Stomach (tissue), 19 donors: ENCODE measurements around the gene DBF4. TPM values are rescaled to one million over a fixed set of nuclear protein-coding genes. Genes with fewer than 3 reads are reported as not detected.
"Not testable (repeated sequence)": the region's sequence is repeated elsewhere in the genome, so short reads cannot be mapped to it uniquely, and the experiment has no call there.

Experiments used
- DNase-seq, 2 donors: peaks; one replicate each; pipeline versions ENCODE4 v3.0.0 to v3.0.0-alpha.2; 2013 to 2019
- H3K27ac ChIP-seq, 5 donors: fragments of 200-600 bp in 4 of 5; sonication (generic) in 4 of 5; one replicate each; pipeline ENCODE4 v1.5.1; 2013 to 2019; ENCODE audit warnings: mild to moderate bottlenecking in 1 of 5, moderate library complexity in 1 of 5
- H3K27me3 ChIP-seq, 3 donors: fragments of 200-600 bp; sonication (generic); one replicate each; pipeline ENCODE4 v1.5.1; 2017 to 2019; ENCODE audit warnings: mixed run types in 1 of 3
- H3K36me3 ChIP-seq, 4 donors: fragments of 200-600 bp; sonication (generic); 1 replicate in 3 of 4; 2 replicates in 1 of 4; pipeline ENCODE4 v1.5.1; 2016 to 2019
- H3K4me1 ChIP-seq, 4 donors: fragments of 200-600 bp; sonication (generic); one replicate each; pipeline ENCODE4 v1.5.1; 2016 to 2019
- H3K4me3 ChIP-seq, 4 donors: fragments of 200-600 bp; sonication (generic) in 3 of 4; one replicate each; pipeline ENCODE4 v1.5.1; 2016 to 2019; ENCODE audit warnings: mild to moderate bottlenecking in 1 of 4
- H3K9me3 ChIP-seq, 4 donors: fragments of 200-600 bp; sonication (generic); one replicate each; pipeline ENCODE4 v1.5.1; 2016 to 2019
- EP300 ChIP-seq: sonication (generic); formaldehyde crosslinking; IDR thresholded peaks from one replicate; pipeline ENCODE4 v1.6.1; 2017; ENCODE audit warnings: antibody characterized with exemption
- POLR2A ChIP-seq, 4 donors: fragments of 450-650 bp; IDR thresholded peaks; one replicate each; pipeline ENCODE4 v1.6.1; 2016; ENCODE audit warnings: antibody characterized with exemption in 4 of 4, control low read depth in 2 of 4, mild to moderate bottlenecking in 1 of 4, moderate library complexity in 1 of 4
- POLR2AphosphoS5 ChIP-seq, 3 donors: sonication (generic); formaldehyde crosslinking; IDR thresholded peaks; one replicate each; pipeline ENCODE4 v1.6.1; 2016; ENCODE audit warnings: antibody characterized with exemption in 3 of 3
- WGBS, 5 donors: extraction: QIAGEN DNeasy Blood & Tissue Kit in 3 of 5; methylation state at CpG; one replicate each; pipeline versions ENCODE4 v1.1.5 to v1.1.7; 2013 to 2018; 5-methylcytosine and 5-hydroxymethylcytosine counted together
- intact Hi-C: fragments of 100-400 bp; cut with DNase I; formaldehyde crosslinking; loops from one replicate; pipeline ENCODE4 v1.15.1; 2023; ENCODE audit warnings: low total_unique reads
- long read RNA-seq, 10 donors: transcript quantifications; one replicate each; lab custom pipeline, GENCODE V29; 2026
- polyA plus RNA-seq, 3 donors: library from polyadenylated mRNA; stranded (reverse); fragments of 200-250 nt; gene quantifications; one replicate each; pipeline ENCODE4 v1.2.3, GENCODE V29; 2013
- total RNA-seq, 5 donors: library from RNA; depleted of rRNA; stranded (reverse); fragments of >200 nt; gene quantifications; one replicate each; pipeline versions ENCODE4 v1.1.0 to v1.2.3, GENCODE V29; 2014 to 2016
- TF ChIP-seq, protein P1 (sequence below), 7 experiments: fragments of 450-650 bp in 4 of 7; fragments of 200-600 bp in 3 of 7; sonication (generic) in 3 of 7; IDR thresholded peaks; one replicate each; pipeline ENCODE4 v1.5.1; 2016 to 2019; ENCODE audit warnings: antibody characterized with exemption in 7 of 7, control low read depth in 2 of 7, mild to moderate bottlenecking in 1 of 7
- donor health status: healthy with polysubstance abuse.
- donor health status: Bipolar disorder and iron deficiency.
- donor health status: healthy.

Gene DBF4, protein sequence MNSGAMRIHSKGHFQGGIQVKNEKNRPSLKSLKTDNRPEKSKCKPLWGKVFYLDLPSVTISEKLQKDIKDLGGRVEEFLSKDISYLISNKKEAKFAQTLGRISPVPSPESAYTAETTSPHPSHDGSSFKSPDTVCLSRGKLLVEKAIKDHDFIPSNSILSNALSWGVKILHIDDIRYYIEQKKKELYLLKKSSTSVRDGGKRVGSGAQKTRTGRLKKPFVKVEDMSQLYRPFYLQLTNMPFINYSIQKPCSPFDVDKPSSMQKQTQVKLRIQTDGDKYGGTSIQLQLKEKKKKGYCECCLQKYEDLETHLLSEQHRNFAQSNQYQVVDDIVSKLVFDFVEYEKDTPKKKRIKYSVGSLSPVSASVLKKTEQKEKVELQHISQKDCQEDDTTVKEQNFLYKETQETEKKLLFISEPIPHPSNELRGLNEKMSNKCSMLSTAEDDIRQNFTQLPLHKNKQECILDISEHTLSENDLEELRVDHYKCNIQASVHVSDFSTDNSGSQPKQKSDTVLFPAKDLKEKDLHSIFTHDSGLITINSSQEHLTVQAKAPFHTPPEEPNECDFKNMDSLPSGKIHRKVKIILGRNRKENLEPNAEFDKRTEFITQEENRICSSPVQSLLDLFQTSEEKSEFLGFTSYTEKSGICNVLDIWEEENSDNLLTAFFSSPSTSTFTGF
- total RNA-seq (10 to 100 TPM in 4 of 5 donors, 1 to 10 TPM in 1; 2.0 to 29.9 (median 12.0) TPM), polyA plus RNA-seq (1 to 10 TPM; 4.1 to 6.6 (median 5.9) TPM)
- long read RNA-seq, donor 1 = 0 reads
- long read RNA-seq, donor 2, partial matches to known transcripts = 0 of 1 reads
- long read RNA-seq, donor 2, other reads (novel, unspliced or antisense) = 0 of 1 reads
- long read RNA-seq, donor 3, partial matches to known transcripts = 0 of 1 reads
- long read RNA-seq, donor 3, other reads (novel, unspliced or antisense) = 0 of 1 reads
- long read RNA-seq, donor 4 = 0 reads
- long read RNA-seq, donor 5, partial matches to known transcripts = 0 of 1 reads
- long read RNA-seq, donor 5, other reads (novel, unspliced or antisense) = 0 of 1 reads
- long read RNA-seq, donor 6, partial matches to known transcripts = 0 of 3 reads
- long read RNA-seq, donor 6, other reads (novel, unspliced or antisense) = 0 of 3 reads
- long read RNA-seq, donor 7, partial matches to known transcripts = 0 of 3 reads
- long read RNA-seq, donor 7, other reads (novel, unspliced or antisense) = 0 of 3 reads
- long read RNA-seq, donor 8, partial matches to known transcripts = 0 of 2 reads
- long read RNA-seq, donor 8, other reads (novel, unspliced or antisense) = 0 of 2 reads
- long read RNA-seq, donor 9, partial matches to known transcripts = 0 of 2 reads
- long read RNA-seq, donor 9, other reads (novel, unspliced or antisense) = 0 of 2 reads
- long read RNA-seq, donor 10 = 0 reads

- peaks cover 0 to 9% (median 1%) of the 10 kb centered on the region in 4 donors for H3K9me3 ChIP-seq
- 0 to 3% (median 1%) methylated on average over 43 to 84 of the region's 84 CpGs for WGBS, 5 donors
- H3K27ac ChIP-seq = peak within 1 kb of the TSS; percentile 95 to 98 (median 97)
- peaks cover 0 to 2% (median 0%) of the 10 kb centered on the region in 4 donors for H3K36me3 ChIP-seq
- peak within 1 kb of the TSS; percentile 72 to 87 (median 80) for H3K4me3 ChIP-seq
- peak; percentile 97 to 98 for DNase-seq
- H3K4me1 ChIP-seq = peaks cover 0 to 46% (median 22%) of the 10 kb centered on the region in 4 donors
- TF ChIP-seq POLR2AphosphoS5 (IDR thresholded peaks at IDR 0.05) (peak; percentile 55 to 84 (median 77)), EP300 (no peak), POLR2A (IDR thresholded peaks at IDR 0.05) (peak in 1 of 4 donors; percentile 24)
- H3K27me3 ChIP-seq = no peaks in the 10 kb centered on the region
- intact Hi-C loops = no loop called here
Observed at GRCh38 chr7:87876040-87876868, at the start of gene DBF4, which contains the start of gene SLC25A40. TSS of gene DBF4 (plus strand) at chr7:87876493. CDS start at chr7:87876733, 240 bp downstream. TSS of gene SLC25A40 (minus strand) at chr7:87876360. CDS start at chr7:87858727, 17,633 bp downstream.

DNA sequence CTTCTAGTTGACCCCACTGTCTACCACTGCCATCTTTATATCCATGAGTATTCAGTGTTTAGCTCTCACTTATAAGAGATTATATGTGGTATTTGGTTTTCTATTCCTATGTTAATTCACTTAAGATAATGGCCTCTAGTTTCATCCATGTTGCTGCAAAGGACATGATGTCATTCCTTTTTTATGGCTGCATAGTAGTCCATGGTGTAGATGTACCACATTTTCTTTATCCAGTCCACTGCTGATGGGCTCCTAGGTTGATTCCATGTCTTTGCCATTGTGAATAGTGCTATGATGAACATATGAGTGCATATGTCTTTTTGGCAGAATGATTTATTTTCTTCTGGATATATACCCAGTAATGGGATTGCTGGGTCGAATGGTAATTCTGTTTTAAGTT, 47.9 kb upstream of the DBF4 start:
- WGBS, 5 donors = 83 to 93% (median 93%) methylated on average over 1 of the region's 1 CpG
- Histone ChIP-seq H3K36me3 (peaks cover 0 to 10% (median 0%) of the 10 kb centered on the region in 4 donors), H3K9me3 (peaks cover 0 to 14% (median 14%) of the 10 kb centered on the region in 4 donors)
- H3K27me3 ChIP-seq, intact Hi-C loops, H3K4me3 ChIP-seq, DNase-seq, H3K27ac ChIP-seq, H3K4me1 ChIP-seq: not testable (repeated sequence)

- Histone ChIP-seq H3K4me1 (no peaks in the 10 kb centered on the region), H3K4me3 (no peak overlapping the region), H3K36me3 (peaks cover 0 to 10% (median 0%) of the 10 kb centered on the region in 4 donors), H3K27ac (no peak overlapping the region), H3K27me3 (no peaks in the 10 kb centered on the region), H3K9me3 (peaks cover 0 to 4% (median 1%) of the 10 kb centered on the region in 4 donors)
- TF ChIP-seq POLR2AphosphoS5 (IDR thresholded peaks at IDR 0.05) (no peak), EP300 (no peak), POLR2A (IDR thresholded peaks at IDR 0.05) (no peak)
- TF ChIP-seq, protein P1, sequence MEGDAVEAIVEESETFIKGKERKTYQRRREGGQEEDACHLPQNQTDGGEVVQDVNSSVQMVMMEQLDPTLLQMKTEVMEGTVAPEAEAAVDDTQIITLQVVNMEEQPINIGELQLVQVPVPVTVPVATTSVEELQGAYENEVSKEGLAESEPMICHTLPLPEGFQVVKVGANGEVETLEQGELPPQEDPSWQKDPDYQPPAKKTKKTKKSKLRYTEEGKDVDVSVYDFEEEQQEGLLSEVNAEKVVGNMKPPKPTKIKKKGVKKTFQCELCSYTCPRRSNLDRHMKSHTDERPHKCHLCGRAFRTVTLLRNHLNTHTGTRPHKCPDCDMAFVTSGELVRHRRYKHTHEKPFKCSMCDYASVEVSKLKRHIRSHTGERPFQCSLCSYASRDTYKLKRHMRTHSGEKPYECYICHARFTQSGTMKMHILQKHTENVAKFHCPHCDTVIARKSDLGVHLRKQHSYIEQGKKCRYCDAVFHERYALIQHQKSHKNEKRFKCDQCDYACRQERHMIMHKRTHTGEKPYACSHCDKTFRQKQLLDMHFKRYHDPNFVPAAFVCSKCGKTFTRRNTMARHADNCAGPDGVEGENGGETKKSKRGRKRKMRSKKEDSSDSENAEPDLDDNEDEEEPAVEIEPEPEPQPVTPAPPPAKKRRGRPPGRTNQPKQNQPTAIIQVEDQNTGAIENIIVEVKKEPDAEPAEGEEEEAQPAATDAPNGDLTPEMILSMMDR (IDR thresholded peaks at IDR 0.05) = no peak
- intact Hi-C loops = no loop called here
- WGBS, 5 donors = 94 to 98% (median 95%) methylated on average over 1 of the region's 1 CpG
- no peak for DNase-seq
Observed at GRCh38 chr7:87831097-87831496, 45.2 kb upstream of the DBF4 start.

GRCh38 chr7:87833130-87833529, 43.2 kb upstream of the DBF4 start:
- intact Hi-C loops = no loop called here
- Histone ChIP-seq H3K27ac (no peak overlapping the region), H3K9me3 (peaks cover 0 to 4% (median 0%) of the 10 kb centered on the region in 4 donors), H3K27me3 (no peaks in the 10 kb centered on the region), H3K36me3 (peaks cover 0 to 10% (median 0%) of the 10 kb centered on the region in 4 donors), H3K4me1 (no peaks in the 10 kb centered on the region), H3K4me3 (no peak overlapping the region)
- DNase-seq = no peak
- TF ChIP-seq POLR2AphosphoS5 (IDR thresholded peaks at IDR 0.05) = no peak
- no peak for TF ChIP-seq POLR2A (IDR thresholded peaks at IDR 0.05)
- TF ChIP-seq, protein P1 (IDR thresholded peaks at IDR 0.05) = no peak
- TF ChIP-seq EP300 = no peak
- WGBS, 5 donors = 30 to 76% (median 51%) methylated on average over 1 of the region's 1 CpG
